HL-60 (cell line): ENCODE results near the gene KNSTRN.

Experiments used
- DNase-seq, 2 experiments: peaks; one replicate each; pipeline ENCODE4 v3.0.0-alpha.2; 2010 to 2020; ENCODE audit warnings: low read depth in 1 of 2, low spot score in 1 of 2
- H3K27ac ChIP-seq: fragments of 250-450 bp; sonication (Bioruptor Pico); replicated peaks from 2 replicates; pipeline ENCODE4 v1.5.1; 2020; ENCODE audit warnings: mild to moderate bottlenecking, moderate library complexity
- H3K27me3 ChIP-seq: fragments of 250-450 bp; sonication (Bioruptor Pico); 2 replicates; pipeline ENCODE4 v1.5.1; 2021; ENCODE audit warnings: mild to moderate bottlenecking, moderate library complexity; ENCODE audit not compliant: insufficient read depth, poor library complexity, severe bottlenecking
- H3K4me3 ChIP-seq: replicated peaks from 2 replicates; pipeline ENCODE4 v1.5.1; 2011; ENCODE audit warnings: mild to moderate bottlenecking, control low read depth, low read length; ENCODE audit not compliant: insufficient read depth
- GABPA ChIP-seq: IDR thresholded peaks from 2 replicates; pipeline ENCODE4 v1.6.1; 2012; ENCODE audit warnings: low read depth
- POLR2AphosphoS5 ChIP-seq: IDR thresholded peaks from 2 replicates; pipeline ENCODE4 v1.6.1; 2012; ENCODE audit warnings: low read depth
- SPI1 ChIP-seq: IDR thresholded peaks from 2 replicates; pipeline ENCODE4 v1.6.1; 2012; ENCODE audit warnings: low read depth, mild to moderate bottlenecking, borderline replicate concordance
- TF ChIP-seq, protein P1 (sequence below): IDR thresholded peaks from one replicate; pipeline ENCODE4 v1.5.1; 2011; ENCODE audit warnings: low read length, control low read depth, inconsistent platforms; ENCODE audit not compliant: insufficient read depth
- TF ChIP-seq, protein P2 (sequence below): IDR thresholded peaks from 2 replicates; pipeline ENCODE4 v1.6.1; 2012; ENCODE audit warnings: low read depth; ENCODE audit not compliant: insufficient replicate concordance

KNSTRN gene

DNA sequence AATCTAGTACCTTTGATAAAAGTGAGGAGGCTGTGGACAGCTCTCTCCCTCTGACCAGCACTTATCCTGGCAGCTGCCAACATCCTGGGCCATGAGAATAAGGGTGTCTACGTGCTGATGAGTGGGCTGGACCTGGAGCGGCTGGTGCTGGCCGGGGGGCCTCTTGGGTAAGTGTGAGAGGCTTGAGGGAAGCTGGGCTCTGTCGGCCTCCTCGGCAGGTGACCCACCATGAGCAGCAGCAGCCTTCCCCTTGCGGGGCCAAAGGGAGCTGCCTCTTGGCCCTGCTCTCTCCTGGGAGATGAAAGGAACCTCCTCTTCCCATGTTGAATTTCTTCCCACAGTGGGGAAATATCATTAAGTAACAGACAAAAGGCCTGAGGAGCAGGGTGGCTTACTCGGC lies 32.3 kb downstream of the KNSTRN start:
- DNase-seq = no peak
- Histone ChIP-seq H3K4me3 (no peak overlapping the region), H3K27me3 (no peaks in the 10 kb centered on the region), H3K27ac (no peak overlapping the region)
- no peak for TF ChIP-seq POLR2AphosphoS5
- TF ChIP-seq, protein P1, sequence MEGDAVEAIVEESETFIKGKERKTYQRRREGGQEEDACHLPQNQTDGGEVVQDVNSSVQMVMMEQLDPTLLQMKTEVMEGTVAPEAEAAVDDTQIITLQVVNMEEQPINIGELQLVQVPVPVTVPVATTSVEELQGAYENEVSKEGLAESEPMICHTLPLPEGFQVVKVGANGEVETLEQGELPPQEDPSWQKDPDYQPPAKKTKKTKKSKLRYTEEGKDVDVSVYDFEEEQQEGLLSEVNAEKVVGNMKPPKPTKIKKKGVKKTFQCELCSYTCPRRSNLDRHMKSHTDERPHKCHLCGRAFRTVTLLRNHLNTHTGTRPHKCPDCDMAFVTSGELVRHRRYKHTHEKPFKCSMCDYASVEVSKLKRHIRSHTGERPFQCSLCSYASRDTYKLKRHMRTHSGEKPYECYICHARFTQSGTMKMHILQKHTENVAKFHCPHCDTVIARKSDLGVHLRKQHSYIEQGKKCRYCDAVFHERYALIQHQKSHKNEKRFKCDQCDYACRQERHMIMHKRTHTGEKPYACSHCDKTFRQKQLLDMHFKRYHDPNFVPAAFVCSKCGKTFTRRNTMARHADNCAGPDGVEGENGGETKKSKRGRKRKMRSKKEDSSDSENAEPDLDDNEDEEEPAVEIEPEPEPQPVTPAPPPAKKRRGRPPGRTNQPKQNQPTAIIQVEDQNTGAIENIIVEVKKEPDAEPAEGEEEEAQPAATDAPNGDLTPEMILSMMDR = no peak

DNA sequence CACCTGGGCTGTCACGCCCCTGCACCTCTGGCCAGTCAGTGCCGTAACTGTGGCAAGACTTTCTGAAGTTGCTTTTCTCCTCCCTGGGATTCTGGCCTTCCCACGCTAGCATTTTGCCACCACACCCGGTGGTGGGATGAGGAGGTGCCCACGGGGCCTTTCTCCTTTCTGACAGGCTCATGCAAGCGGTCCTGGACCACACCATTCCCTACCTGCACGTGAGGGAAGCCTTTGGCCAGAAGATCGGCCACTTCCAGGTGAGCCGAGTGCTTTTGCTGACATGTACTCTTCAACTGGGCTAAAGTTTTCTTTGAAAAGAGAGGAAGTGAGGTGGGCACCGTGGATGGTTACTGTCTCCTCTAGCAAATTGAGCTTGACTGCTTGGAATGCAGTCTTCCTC lies 32.7 kb downstream of the KNSTRN start:
- H3K4me3 ChIP-seq = no peak overlapping the region
- DNase-seq = no peak
- TF ChIP-seq, protein P1 = no peak
- TF ChIP-seq SPI1 (no peak), POLR2AphosphoS5 (no peak), GABPA (no peak)
- TF ChIP-seq, protein P2, sequence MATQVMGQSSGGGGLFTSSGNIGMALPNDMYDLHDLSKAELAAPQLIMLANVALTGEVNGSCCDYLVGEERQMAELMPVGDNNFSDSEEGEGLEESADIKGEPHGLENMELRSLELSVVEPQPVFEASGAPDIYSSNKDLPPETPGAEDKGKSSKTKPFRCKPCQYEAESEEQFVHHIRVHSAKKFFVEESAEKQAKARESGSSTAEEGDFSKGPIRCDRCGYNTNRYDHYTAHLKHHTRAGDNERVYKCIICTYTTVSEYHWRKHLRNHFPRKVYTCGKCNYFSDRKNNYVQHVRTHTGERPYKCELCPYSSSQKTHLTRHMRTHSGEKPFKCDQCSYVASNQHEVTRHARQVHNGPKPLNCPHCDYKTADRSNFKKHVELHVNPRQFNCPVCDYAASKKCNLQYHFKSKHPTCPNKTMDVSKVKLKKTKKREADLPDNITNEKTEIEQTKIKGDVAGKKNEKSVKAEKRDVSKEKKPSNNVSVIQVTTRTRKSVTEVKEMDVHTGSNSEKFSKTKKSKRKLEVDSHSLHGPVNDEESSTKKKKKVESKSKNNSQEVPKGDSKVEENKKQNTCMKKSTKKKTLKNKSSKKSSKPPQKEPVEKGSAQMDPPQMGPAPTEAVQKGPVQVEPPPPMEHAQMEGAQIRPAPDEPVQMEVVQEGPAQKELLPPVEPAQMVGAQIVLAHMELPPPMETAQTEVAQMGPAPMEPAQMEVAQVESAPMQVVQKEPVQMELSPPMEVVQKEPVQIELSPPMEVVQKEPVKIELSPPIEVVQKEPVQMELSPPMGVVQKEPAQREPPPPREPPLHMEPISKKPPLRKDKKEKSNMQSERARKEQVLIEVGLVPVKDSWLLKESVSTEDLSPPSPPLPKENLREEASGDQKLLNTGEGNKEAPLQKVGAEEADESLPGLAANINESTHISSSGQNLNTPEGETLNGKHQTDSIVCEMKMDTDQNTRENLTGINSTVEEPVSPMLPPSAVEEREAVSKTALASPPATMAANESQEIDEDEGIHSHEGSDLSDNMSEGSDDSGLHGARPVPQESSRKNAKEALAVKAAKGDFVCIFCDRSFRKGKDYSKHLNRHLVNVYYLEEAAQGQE = no peak
- H3K27ac ChIP-seq = no peak overlapping the region
- no peaks in the 10 kb centered on the region for H3K27me3 ChIP-seq

DNA sequence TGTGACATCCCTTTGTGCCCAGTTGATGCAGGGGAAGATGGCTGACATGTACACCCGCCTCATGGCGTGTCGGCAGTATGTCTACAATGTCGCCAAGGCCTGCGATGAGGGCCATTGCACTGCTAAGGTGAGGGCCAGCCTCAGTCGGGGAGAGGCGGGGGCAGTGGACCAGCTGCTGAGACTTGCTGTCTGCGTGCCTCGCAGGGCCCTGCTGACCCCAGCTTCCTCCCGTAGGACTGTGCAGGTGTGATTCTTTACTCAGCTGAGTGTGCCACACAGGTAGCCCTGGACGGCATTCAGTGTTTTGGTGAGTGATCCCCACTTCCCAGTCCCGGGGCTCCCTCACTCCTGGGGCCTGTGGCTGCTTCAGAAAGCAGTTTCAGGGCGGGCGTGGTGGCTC lies 33.5 kb downstream of the KNSTRN start:
- no peak for TF ChIP-seq GABPA
- TF ChIP-seq, protein P2 = no peak
- TF ChIP-seq, protein P1 = no peak
- TF ChIP-seq POLR2AphosphoS5 = no peak
- TF ChIP-seq SPI1 = no peak
- H3K4me3 ChIP-seq = no peak overlapping the region
- DNase-seq = no peak
- no peak overlapping the region for H3K27ac ChIP-seq
- H3K27me3 ChIP-seq = no peaks in the 10 kb centered on the region

DNA sequence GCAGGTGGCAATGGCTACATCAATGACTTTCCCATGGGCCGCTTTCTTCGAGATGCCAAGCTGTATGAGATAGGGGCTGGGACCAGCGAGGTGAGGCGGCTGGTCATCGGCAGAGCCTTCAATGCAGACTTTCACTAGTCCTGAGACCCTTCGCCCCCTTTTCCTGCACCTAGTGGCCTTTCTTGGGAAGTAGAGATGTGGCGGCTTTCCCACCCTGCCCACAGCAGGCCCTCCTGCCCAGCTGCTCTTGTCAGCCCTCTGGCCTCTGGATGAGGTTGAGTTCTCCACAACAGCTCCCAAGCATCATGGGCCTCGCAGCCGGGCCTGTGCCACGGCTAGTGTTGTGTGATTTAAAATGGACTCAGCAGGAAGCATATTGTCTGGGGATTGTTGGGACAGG lies 35.6 kb downstream of the KNSTRN start:
- no peaks in the 10 kb centered on the region for H3K27me3 ChIP-seq
- no peak overlapping the region for H3K27ac ChIP-seq
- no peak overlapping the region for H3K4me3 ChIP-seq
- DNase-seq = no peak
- TF ChIP-seq, protein P1 = no peak
- TF ChIP-seq SPI1 = no peak
- no peak for TF ChIP-seq GABPA
- TF ChIP-seq, protein P2 = no peak
- TF ChIP-seq POLR2AphosphoS5 = no peak
